ENCODE measurements around the gene ADAMTS1.

ADAMTS1 gene

GRCh38 chr21:26798856-26799751 is 46.1 kb downstream of the ADAMTS1 start:
- no peak overlapping the region for H3K4me3 ChIP-seq (ENCODE audit: low read depth, low read length)

GRCh38 chr21:26797878-26798456 is 47.2 kb downstream of the ADAMTS1 start:
- H3K4me3 ChIP-seq (ENCODE audit: low read depth, low read length), result no peak overlapping the region
- TF ChIP-seq CTCF (IDR thresholded peaks at IDR 0.05; ENCODE audit: borderline replicate concordance, insufficient read depth, low read depth, low read length), result no peak

More at GRCh38 chr21:26798856-26799751, 46.1 kb downstream of the ADAMTS1 start:
- no peak for TF ChIP-seq CTCF (IDR thresholded peaks at IDR 0.05; ENCODE audit: borderline replicate concordance, insufficient read depth, low read depth, low read length)

GRCh38 chr21:26795866-26796329 is 49.3 kb downstream of the ADAMTS1 start:
- no peak for TF ChIP-seq CTCF (IDR thresholded peaks at IDR 0.05; ENCODE audit: borderline replicate concordance, insufficient read depth, low read depth, low read length)
- no peak overlapping the region for H3K4me3 ChIP-seq (ENCODE audit: low read depth, low read length)

GRCh38 chr21:26795412-26795805 is 49.8 kb downstream of the ADAMTS1 start:
- no peak overlapping the region for H3K4me3 ChIP-seq (ENCODE audit: low read depth, low read length)

GRCh38 chr21:26794597-26795411 is 50.4 kb downstream of the ADAMTS1 start:
- no peak for TF ChIP-seq CTCF (IDR thresholded peaks at IDR 0.05; ENCODE audit: borderline replicate concordance, insufficient read depth, low read depth, low read length)
- H3K4me3 ChIP-seq (ENCODE audit: low read depth, low read length), result no peak overlapping the region

More at GRCh38 chr21:26795412-26795805, 49.8 kb downstream of the ADAMTS1 start:
- no peak for TF ChIP-seq CTCF (IDR thresholded peaks at IDR 0.05; ENCODE audit: borderline replicate concordance, insufficient read depth, low read depth, low read length)

GRCh38 chr21:26790296-26790695 is 54.9 kb downstream of the ADAMTS1 start:
- H3K4me3 ChIP-seq (ENCODE audit: low read depth, low read length), result no peak overlapping the region
- TF ChIP-seq CTCF (IDR thresholded peaks at IDR 0.05; ENCODE audit: borderline replicate concordance, insufficient read depth, low read depth, low read length), result no peak

All from GM12875 (cell line).